Ovary (tissue), 9 donors: ENCODE data around the gene IRF9. TPM values are rescaled to one million over a fixed set of nuclear protein-coding genes. Genes with fewer than 3 reads are reported as not detected.
A peak's percentile ranks its signal among the peaks of the same experiment; 100 is the strongest.

Experiments used
- DNase-seq, 5 donors: peaks; one replicate each; pipeline ENCODE4 v3.0.0-alpha.2; 2019 to 2020
- H3K27ac ChIP-seq, 2 donors: fragments of 200-600 bp; one replicate each; pipeline versions ENCODE4 v1.5.1 to v1.8.0; 2019 to 2022
- H3K27me3 ChIP-seq: fragments of 200-600 bp; one replicate; pipeline ENCODE4 v1.8.0; 2022
- H3K36me3 ChIP-seq: fragments of 200-600 bp; sonication (generic); one replicate; pipeline ENCODE4 v1.5.1; 2019
- H3K4me1 ChIP-seq: one replicate; pipeline ENCODE4 v1.8.1; 2013; ENCODE audit warnings: mild to moderate bottlenecking, moderate library complexity; ENCODE audit not compliant: insufficient read depth
- H3K4me3 ChIP-seq: fragments of 200-600 bp; sonication (generic); one replicate; pipeline ENCODE4 v1.5.1; 2017
- H3K9me3 ChIP-seq, 2 donors: fragments of 200-600 bp in 1 of 2; sonication (generic) in 1 of 2; one replicate each; pipeline versions ENCODE4 v1.5.1 to v1.8.1; 2013 to 2019; ENCODE audit warnings: mild to moderate bottlenecking in 1 of 2, moderate library complexity in 1 of 2
- EP300 ChIP-seq: sonication (generic); formaldehyde crosslinking; IDR thresholded peaks from one replicate; pipeline ENCODE4 v1.6.1; 2017; ENCODE audit warnings: antibody characterized with exemption
- POLR2A ChIP-seq: fragments of 450-650 bp; IDR thresholded peaks from one replicate; pipeline ENCODE4 v1.6.1; 2017; ENCODE audit warnings: antibody characterized with exemption, mild to moderate bottlenecking, moderate library complexity
- WGBS, 3 donors: extraction: QIAGEN DNeasy Blood & Tissue Kit in 1 of 3; methylation state at CpG; one replicate each; pipeline versions ENCODE4 v1.1.5 to v1.1.7; 2013 to 2017; 5-methylcytosine and 5-hydroxymethylcytosine counted together
- intact Hi-C, 4 donors: fragments of 100-400 bp; cut with DNase I; formaldehyde crosslinking; loops; one replicate each; pipeline versions ENCODE4 v1.11.0 to v1.15.1; 2022 to 2023
- polyA plus RNA-seq, 2 donors: library from polyadenylated mRNA; stranded (reverse); fragments of 200-250 nt in 1 of 2; fragments of 350-450 nt in 1 of 2; fragmentation: Illumina TruSeq in 1 of 2; extraction: RNeasy Lipid Tissue Mini Kit (QIAGEN cat#74804) in 1 of 2; gene quantifications; one replicate each; pipeline ENCODE4 v1.2.3, GENCODE V29; 2013 to 2014
- total RNA-seq, 7 donors: library from RNA; depleted of rRNA in 2 of 7; stranded (reverse); fragments of >200 nt in 2 of 7; fragmentation: NEBNext Ultra II Directional in 3 of 7; extraction: Animal tissue kit (Norgen Biotek cat#: 25700) in 3 of 7; gene quantifications; one replicate each; pipeline versions ENCODE4 v1.1.0 to v1.2.4, GENCODE V29; 2016 to 2023
- TF ChIP-seq, protein P1 (sequence below), 3 donors: fragments of 450-650 bp in 2 of 3; fragments of 200-600 bp in 1 of 3; IDR thresholded peaks; one replicate each; pipeline versions ENCODE4 v1.5.1 to v1.8.0; 2016 to 2022; ENCODE audit warnings: antibody characterized with exemption in 3 of 3, mild to moderate bottlenecking in 1 of 3
- donor health status: DM: no; HTN: no; CAD: no; lungs with moderate emphysema.
- donor health status: DM: no; HTN: no; CAD: no.
- donor health status: Bipolar disorder and iron deficiency.
- donor health status: DM: yes; HTN: yes; CAD: no.
- donor health status: DM: no; HTN: no; CAD: no.
- donor health status: DM: yes; HTN: yes; CAD: no.

Gene IRF9
- total and polyA plus RNA-seq, 9 donors: 31.6 to 212 (median 80.4) TPM

DNA sequence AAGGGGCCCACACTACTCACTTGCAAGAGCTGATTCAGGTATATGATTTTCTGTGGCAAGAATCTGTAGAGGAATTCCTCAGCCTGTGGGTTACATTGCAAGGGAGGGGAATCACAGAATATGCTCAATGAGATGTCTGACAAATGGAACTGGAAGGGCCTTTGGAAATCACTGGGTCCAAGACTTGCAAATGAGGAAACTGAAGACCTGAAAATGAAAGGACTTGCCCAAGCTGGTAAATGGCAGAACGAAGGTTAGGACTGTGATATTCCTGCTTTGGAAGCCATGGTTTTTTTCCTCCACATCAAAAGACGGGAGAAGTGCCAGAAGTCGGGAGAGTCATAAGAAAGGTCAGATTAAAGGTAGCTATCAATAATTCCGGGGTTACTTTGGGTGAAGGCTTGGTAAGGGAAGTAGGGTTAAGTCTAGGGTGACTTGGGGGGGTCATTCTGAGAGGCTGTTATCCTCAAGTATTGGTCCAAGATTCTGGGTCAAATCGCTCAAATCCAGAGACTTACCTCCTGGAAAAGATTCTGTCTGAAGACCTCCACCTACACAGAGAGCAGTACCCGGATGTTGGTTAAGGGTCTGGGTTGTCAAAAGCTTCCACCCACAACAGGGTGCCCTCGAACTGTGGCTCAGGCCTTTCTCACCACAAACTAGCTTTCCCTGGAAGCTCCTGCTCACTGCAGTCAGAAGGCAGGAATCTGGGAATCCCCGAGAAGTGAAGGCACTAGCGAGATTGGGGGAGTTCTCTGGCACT lies 15.2 kb upstream of the IRF9 start:
- 4 to 11% (median 8%) methylated on average over 9 of the region's 9 CpGs for WGBS, 3 donors
- Histone ChIP-seq H3K4me3 (peak overlapping the region; percentile 94), H3K27me3 (no peaks in the 10 kb centered on the region), H3K4me1 (peaks cover 10% of the 10 kb centered on the region), H3K9me3 (no peaks in the 10 kb centered on the region), H3K27ac (peak overlapping the region; percentile 75 to 83), H3K36me3 (no peaks in the 10 kb centered on the region)
- TF ChIP-seq, protein P1, sequence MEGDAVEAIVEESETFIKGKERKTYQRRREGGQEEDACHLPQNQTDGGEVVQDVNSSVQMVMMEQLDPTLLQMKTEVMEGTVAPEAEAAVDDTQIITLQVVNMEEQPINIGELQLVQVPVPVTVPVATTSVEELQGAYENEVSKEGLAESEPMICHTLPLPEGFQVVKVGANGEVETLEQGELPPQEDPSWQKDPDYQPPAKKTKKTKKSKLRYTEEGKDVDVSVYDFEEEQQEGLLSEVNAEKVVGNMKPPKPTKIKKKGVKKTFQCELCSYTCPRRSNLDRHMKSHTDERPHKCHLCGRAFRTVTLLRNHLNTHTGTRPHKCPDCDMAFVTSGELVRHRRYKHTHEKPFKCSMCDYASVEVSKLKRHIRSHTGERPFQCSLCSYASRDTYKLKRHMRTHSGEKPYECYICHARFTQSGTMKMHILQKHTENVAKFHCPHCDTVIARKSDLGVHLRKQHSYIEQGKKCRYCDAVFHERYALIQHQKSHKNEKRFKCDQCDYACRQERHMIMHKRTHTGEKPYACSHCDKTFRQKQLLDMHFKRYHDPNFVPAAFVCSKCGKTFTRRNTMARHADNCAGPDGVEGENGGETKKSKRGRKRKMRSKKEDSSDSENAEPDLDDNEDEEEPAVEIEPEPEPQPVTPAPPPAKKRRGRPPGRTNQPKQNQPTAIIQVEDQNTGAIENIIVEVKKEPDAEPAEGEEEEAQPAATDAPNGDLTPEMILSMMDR (IDR thresholded peaks at IDR 0.05): no peak
- no peak for TF ChIP-seq POLR2A
- no peak for TF ChIP-seq EP300
- no peak for DNase-seq
- intact Hi-C loops: loop anchor here in 1 of 4 donors (10.0 kb wide), 1 partner anchor 219 kb away; the partner anchor contains the start of gene NFATC4

DNA sequence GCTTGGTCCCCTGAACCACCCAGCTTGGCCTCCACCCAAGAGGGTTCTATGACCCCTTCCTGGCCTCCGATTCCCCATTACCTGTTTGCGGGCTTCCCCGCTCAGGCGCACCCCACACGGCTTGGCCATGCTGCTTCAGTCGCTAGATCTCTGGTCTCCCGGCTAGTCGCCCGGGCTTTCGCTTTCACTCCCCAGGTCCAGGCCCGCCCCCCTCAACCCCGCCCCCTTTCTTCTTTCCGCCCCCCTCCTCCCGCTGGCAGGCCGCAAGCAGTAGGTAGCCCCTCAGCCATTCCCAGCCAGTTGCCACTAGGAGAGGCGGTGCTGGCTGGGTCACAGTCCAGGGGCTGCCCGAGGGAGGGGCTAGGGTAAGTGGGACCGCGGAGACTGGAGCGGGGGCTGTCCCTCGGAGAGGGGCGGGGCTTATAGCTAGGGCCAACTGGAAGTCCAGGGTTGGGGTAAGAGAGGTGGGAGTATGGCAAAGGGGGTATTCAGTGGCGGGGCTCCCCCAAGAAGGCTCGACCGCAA lies 14.6 kb upstream of the IRF9 start, which contains the start of gene PSME2:
PSME2 (minus strand) TSS at position 158 of the 525 bp plus-strand sequence; CDS start at position 129, 29 bp downstream.
- Histone ChIP-seq H3K27ac (peak within 1 kb of the TSS; percentile 75 to 83), H3K9me3 (no peaks in the 10 kb centered on the region), H3K36me3 (no peaks in the 10 kb centered on the region), H3K4me3 (peak within 1 kb of the TSS; percentile 94), H3K27me3 (no peaks in the 10 kb centered on the region), H3K4me1 (peaks cover 10% of the 10 kb centered on the region)
- no peak for TF ChIP-seq POLR2A
- TF ChIP-seq, protein P1 (IDR thresholded peaks at IDR 0.05): no peak
- DNase-seq: peak; percentile 91 to 94 (median 91)
- intact Hi-C loops: loop anchor here in 1 of 4 donors (10.0 kb wide), 1 partner anchor 218 kb away; the partner anchor contains the start of gene NFATC4
- WGBS, 3 donors: 1 to 2% (median 1%) methylated on average over 25 of the region's 25 CpGs

DNA sequence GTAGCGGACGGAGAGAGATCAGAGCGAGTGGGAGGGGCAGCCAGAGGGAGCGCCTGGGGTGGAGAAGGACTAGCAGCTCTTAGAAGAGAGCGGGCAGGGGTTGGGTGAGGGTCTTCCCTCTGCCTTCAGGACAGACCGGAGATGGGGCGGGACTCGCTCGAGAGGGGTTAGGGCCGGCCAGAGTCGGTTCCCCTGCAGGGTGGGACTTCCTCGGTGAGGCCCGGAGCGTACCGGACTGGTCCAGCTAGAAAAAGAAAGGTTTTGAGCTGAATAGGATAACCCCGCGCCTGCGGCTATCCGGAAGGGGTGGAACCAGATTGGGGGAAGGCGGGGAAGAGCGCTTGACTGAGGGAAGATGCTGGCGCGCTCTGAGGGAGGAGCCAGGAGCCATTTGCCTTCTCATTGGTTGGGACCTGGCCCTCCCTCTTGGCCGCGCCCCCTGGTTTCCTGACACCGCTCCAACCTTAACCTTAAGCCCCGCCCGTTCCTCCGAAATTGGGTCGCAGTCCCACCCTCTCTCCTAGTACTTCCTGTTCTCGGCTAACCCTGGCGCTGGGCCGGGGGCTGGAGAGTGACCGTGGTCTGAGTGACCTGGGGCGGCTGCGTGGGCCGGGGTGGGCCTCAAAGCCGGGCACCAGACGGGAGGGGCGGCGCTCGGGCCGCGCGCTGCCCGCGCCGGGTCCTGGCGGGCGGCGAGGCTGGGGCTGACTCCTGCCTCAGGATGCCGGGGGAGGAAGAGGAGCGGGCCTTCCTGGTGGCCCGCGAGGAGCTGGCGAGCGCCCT lies 13.9 kb upstream of the IRF9 start, which contains the start of gene RNF31:
RNF31 (plus strand) TSS at position 521 of the 783 bp plus-strand sequence; CDS start at position 722, 201 bp downstream.
- WGBS, 3 donors: 0 to 1% (median 0%) methylated on average over 33 to 57 of the region's 57 CpGs
- intact Hi-C loops: loop anchor here in 1 of 4 donors (10.0 kb wide), 1 partner anchor 218 kb away; the partner anchor contains the start of gene NFATC4
- Histone ChIP-seq H3K9me3 (no peaks in the 10 kb centered on the region), H3K4me3 (peak within 1 kb of the TSS; percentile 94), H3K4me1 (peaks cover 10% of the 10 kb centered on the region), H3K36me3 (no peaks in the 10 kb centered on the region), H3K27ac (peak within 1 kb of the TSS; percentile 75 to 83), H3K27me3 (no peaks in the 10 kb centered on the region)
- DNase-seq: peak; percentile 98 to 99 (median 98)
- TF ChIP-seq POLR2A: peak; percentile 24
- TF ChIP-seq, protein P1 (IDR thresholded peaks at IDR 0.05): no peak
